MCF 10A (cell line): ENCODE data around the gene SEMA3A. TPM values are rescaled to one million over a fixed set of nuclear protein-coding genes. Genes with fewer than 3 reads are reported as not detected.

Experiments
- BruUV-seq: library from RNA; stranded (reverse); fragments of 400-500 nt; replicated peaks from 2 replicates; lab custom pipeline; 2021; lab: Mats Ljungman, UMichigan
- CTCF ChIA-PET: fragments of 300-600 bp; sonication (Branson Sonifier 250); formaldehyde crosslinking; extraction: SDS; loops from one replicate; lab custom pipeline; 2021; ENCODE audit warnings: antibody characterized with exemption, inconsistent platforms; lab: Yijun Ruan, JAX
- POLR2A ChIA-PET: fragments of 300-600, 350-650 bp; sonication (Branson Sonifier 250); formaldehyde crosslinking; extraction: SDS; loops from one replicate; lab custom pipeline; 2020; ENCODE audit warnings: antibody characterized with exemption, inconsistent platforms; lab: Yijun Ruan, JAX
- DNase-seq: peaks from one replicate; pipeline ENCODE4 v3.0.0-alpha.2; 2018; ENCODE audit not compliant: unreplicated experiment
- H3K27ac Mint-ChIP-seq: one replicate; pipeline ENCODE4 v1.8.0; 2022; ENCODE audit warnings: mild to moderate bottlenecking, low read depth, mixed read lengths; ENCODE audit not compliant: unreplicated experiment
- H3K27me3 Mint-ChIP-seq: one replicate; pipeline ENCODE4 v1.8.0; 2022; ENCODE audit warnings: mixed read lengths; ENCODE audit not compliant: insufficient read depth, unreplicated experiment
- H3K36me3 Mint-ChIP-seq: one replicate; pipeline ENCODE4 v1.8.0; 2022; ENCODE audit warnings: mild to moderate bottlenecking, moderate library complexity, mixed read lengths; ENCODE audit not compliant: insufficient read depth, unreplicated experiment
- H3K4me1 Mint-ChIP-seq: one replicate; pipeline ENCODE4 v1.8.0; 2022; ENCODE audit warnings: mixed read lengths; ENCODE audit not compliant: insufficient read depth, unreplicated experiment
- H3K4me3 Mint-ChIP-seq: one replicate; pipeline ENCODE4 v1.8.0; 2022; ENCODE audit warnings: mild to moderate bottlenecking, moderate library complexity, mixed read lengths; ENCODE audit not compliant: unreplicated experiment
- H3K9me3 Mint-ChIP-seq: one replicate; pipeline ENCODE4 v1.8.0; 2022; ENCODE audit warnings: mixed read lengths; ENCODE audit not compliant: unreplicated experiment
- CTCF ChIP-seq: fragments of 200-600 bp; IDR thresholded peaks from one replicate; pipeline ENCODE4 v1.8.0; 2022; ENCODE audit warnings: antibody characterized with exemption, mild to moderate bottlenecking; ENCODE audit not compliant: unreplicated experiment
- intact Hi-C: fragments of 100-400 bp; cut with micrococcal nuclease; formaldehyde crosslinking; loops from 2 replicates; pipeline ENCODE4 v1.14.1; 2022
- total RNA-seq: library from RNA; stranded (reverse); gene quantifications from 2 replicates; pipeline ENCODE4 v1.2.3, GENCODE V29; 2022

The SEMA3A gene
- total RNA-seq, 1 experiment from 2014 or later: 3.2 TPM

GRCh38 chr7:84100866-84101265 lies 93.7 kb downstream of the SEMA3A start:
- Mint-ChIP-seq H3K36me3 (no peaks in the 10 kb centered on the region), H3K9me3 (no peaks in the 10 kb centered on the region), H3K4me1 (no peaks in the 10 kb centered on the region), H3K4me3 (no peak overlapping the region), H3K27ac (no peak overlapping the region), H3K27me3 (no peaks in the 10 kb centered on the region)
- CTCF ChIA-PET: interaction anchor here (0.6 kb wide), 1 partner anchor 29 kb away, joined by 3 read pairs; no protein-coding TSS in a partner anchor
- no TSS peak for BruUV-seq
- intact Hi-C loops: no loop called here
- POLR2A ChIA-PET: no interaction called here
- DNase-seq: peak; percentile 40
- peak; percentile 16 for TF ChIP-seq CTCF

GRCh38 chr7:84095971-84096370 lies 98.6 kb downstream of the SEMA3A start:
- BruUV-seq: no TSS peak
- no peak overlapping the region for H3K27ac Mint-ChIP-seq
- POLR2A ChIA-PET: no interaction called here

GRCh38 chr7:84092207-84092606 lies 102.4 kb downstream of the SEMA3A start:
- ChIA-PET CTCF (no interaction called here), POLR2A (no interaction called here)
- no peaks in the 10 kb centered on the region for H3K36me3 Mint-ChIP-seq
- peak overlapping the region; percentile 25 for H3K27ac Mint-ChIP-seq
- BruUV-seq: no TSS peak
- intact Hi-C loops: no loop called here
- TF ChIP-seq CTCF: no peak
- peaks cover 23% of the 10 kb centered on the region for H3K4me1 Mint-ChIP-seq
- no peak for DNase-seq
- H3K4me3 Mint-ChIP-seq: peak overlapping the region; percentile 61
- H3K27me3 Mint-ChIP-seq: no peaks in the 10 kb centered on the region
- H3K9me3 Mint-ChIP-seq: no peaks in the 10 kb centered on the region

More at GRCh38 chr7:84095971-84096370, 98.6 kb downstream of the SEMA3A start:
- Mint-ChIP-seq H3K9me3 (no peaks in the 10 kb centered on the region), H3K27me3 (no peaks in the 10 kb centered on the region), H3K4me1 (peaks cover 14% of the 10 kb centered on the region), H3K36me3 (no peaks in the 10 kb centered on the region), H3K4me3 (no peak overlapping the region)
- no peak for TF ChIP-seq CTCF
- intact Hi-C loops: no loop called here
- DNase-seq: no peak
- CTCF ChIA-PET: interaction anchor here (0.6 kb wide), 1 partner anchor 135 kb away, joined by 3 read pairs; no protein-coding TSS in a partner anchor

- H3K4me1 Mint-ChIP-seq: peaks cover 23% of the 10 kb centered on the region
- intact Hi-C loops: no loop called here
- no peak overlapping the region for H3K27ac Mint-ChIP-seq
- H3K36me3 Mint-ChIP-seq: no peaks in the 10 kb centered on the region
- no peaks in the 10 kb centered on the region for H3K9me3 Mint-ChIP-seq
- POLR2A ChIA-PET: interaction anchor here (0.6 kb wide), 1 partner anchor 39 kb away, joined by 3 read pairs; no protein-coding TSS in a partner anchor
- no TSS peak for BruUV-seq
- TF ChIP-seq CTCF: no peak
- no peak overlapping the region for H3K4me3 Mint-ChIP-seq
- DNase-seq: no peak
- no peaks in the 10 kb centered on the region for H3K27me3 Mint-ChIP-seq
- CTCF ChIA-PET: no interaction called here
These were observed 103.3 kb downstream of the SEMA3A start for GRCh38 chr7:84091318-84091717.
